Right renal pelvis (tissue), 4 donors: ENCODE results near the gene TM4SF5. TPM values are rescaled to one million over a fixed set of nuclear protein-coding genes. Genes with fewer than 3 reads are reported as not detected.
"Not testable (repeated sequence)": the region's sequence is repeated elsewhere in the genome, so short reads cannot be mapped to it uniquely, and the experiment has no call there.

ENCODE experiments used
- DNase-seq, 4 donors: peaks; one replicate each; pipeline ENCODE4 v3.0.0-alpha.2; 2013; ENCODE audit warnings: low read depth in 4 of 4, low spot score in 3 of 4, missing footprints in 1 of 4
- polyA plus RNA-seq, 4 donors: library from polyadenylated mRNA; unstranded; fragments of 120-200 nt; gene quantifications; one replicate each; pipeline ENCODE4 v1.2.1, GENCODE V29; 2013; ENCODE audit not compliant: insufficient read length in 4 of 4

The TM4SF5 gene
- polyA plus RNA-seq, 4 donors = 0.97 to 3.5 (median 1.9) TPM

DNA sequence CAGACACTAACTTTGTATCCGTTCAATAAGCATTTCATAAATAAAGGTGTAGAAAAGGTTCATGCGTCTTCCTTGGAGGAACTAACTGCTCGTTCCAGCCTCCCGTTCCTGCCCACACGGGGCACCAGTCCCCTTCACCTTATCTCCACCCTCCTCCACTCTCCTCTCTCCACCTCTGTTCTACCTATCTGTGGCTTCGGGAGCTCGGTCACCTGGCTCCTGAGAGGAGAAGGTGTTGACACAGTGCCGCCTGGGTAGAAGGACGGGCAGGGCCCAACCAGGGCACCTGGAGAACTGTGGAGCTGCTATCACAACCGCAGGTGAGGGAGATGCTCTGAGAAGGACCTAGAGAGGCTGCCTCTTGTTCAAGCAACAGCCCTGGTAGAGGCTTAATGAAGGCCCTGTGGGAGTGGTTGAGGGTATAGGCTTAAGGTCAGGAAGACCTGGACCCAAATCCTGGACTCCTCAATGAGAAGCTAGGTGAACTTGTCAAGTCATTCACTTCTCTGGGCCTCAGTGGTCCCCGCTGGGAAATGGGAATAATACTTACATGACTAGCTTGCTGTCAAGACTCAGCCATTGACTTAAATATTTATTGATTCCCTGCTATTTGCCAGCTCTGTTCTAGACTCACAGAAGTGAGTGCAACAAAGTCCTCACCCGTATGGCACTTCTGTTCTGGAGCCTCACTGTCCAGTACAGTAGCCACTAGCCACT is 51.8 kb downstream of the TM4SF5 start:
- no peak for DNase-seq

- no peak for DNase-seq
Observed at GRCh38 chr17:4827399-4827798, 55.7 kb downstream of the TM4SF5 start.

- DNase-seq = not testable (repeated sequence)
Observed at GRCh38 chr17:4832829-4833177, 61.1 kb downstream of the TM4SF5 start.

Other genes with a start within 250 kb of the TM4SF5 start
- gene MYBBP1A, start 216.5 kb upstream of the TM4SF5 start, polyA plus RNA-seq = 10 to 100 TPM; 34.7 to 49.4 (median 40.0) TPM
- gene GGT6, start 211.3 kb upstream of the TM4SF5 start, polyA plus RNA-seq = 10 to 100 TPM in 1 of 4 donors, 1 to 10 TPM in 3; 6.1 to 11.3 (median 8.2) TPM
- gene SMTNL2, start 187.4 kb upstream of the TM4SF5 start, polyA plus RNA-seq = 10 to 100 TPM; 55.0 to 66.4 (median 60.5) TPM
- 1 to 10 TPM in 1 of 4 donors, under 1 TPM in 3; 0.17 to 1.1 (median 0.38) TPM for gene ALOX15, start 130.2 kb upstream of the TM4SF5 start, polyA plus RNA-seq
- gene PELP1, start 67.7 kb upstream of the TM4SF5 start, polyA plus RNA-seq = 10 to 100 TPM; 40.8 to 55.7 (median 50.3) TPM
- gene ARRB2, start 61.3 kb upstream of the TM4SF5 start, polyA plus RNA-seq = 10 to 100 TPM; 29.2 to 34.7 (median 31.2) TPM
- gene MED11, start 40.5 kb upstream of the TM4SF5 start, polyA plus RNA-seq = 10 to 100 TPM; 24.0 to 28.8 (median 27.1) TPM
- under 1 TPM; 0.41 to 0.95 (median 0.45) TPM for gene ZMYND15, start 32.1 kb upstream of the TM4SF5 start, polyA plus RNA-seq
- 10 to 100 TPM; 12.5 to 15.6 (median 13.8) TPM for gene CXCL16, start 32.0 kb upstream of the TM4SF5 start, polyA plus RNA-seq
- 1 to 10 TPM in 1 of 4 donors, under 1 TPM in 3; 0.31 to 1.1 (median 0.42) TPM for gene VMO1, start 14.5 kb downstream of the TM4SF5 start, polyA plus RNA-seq
- gene GLTPD2, start 17.1 kb downstream of the TM4SF5 start, polyA plus RNA-seq = 10 to 100 TPM in 1 of 4 donors, 1 to 10 TPM in 3; 3.8 to 14.9 (median 5.7) TPM
- 100 to 1,000 TPM; 114 to 153 (median 122) TPM for gene PSMB6, start 24.3 kb downstream of the TM4SF5 start, polyA plus RNA-seq
- gene PLD2, start 35.3 kb downstream of the TM4SF5 start, polyA plus RNA-seq = 10 to 100 TPM; 36.2 to 39.4 (median 38.5) TPM
- gene MINK1, start 61.5 kb downstream of the TM4SF5 start, polyA plus RNA-seq = 10 to 100 TPM; 56.6 to 69.2 (median 59.0) TPM
- 1 to 10 TPM; 1.0 to 3.3 (median 1.5) TPM for gene C17orf107, start 127.7 kb downstream of the TM4SF5 start, polyA plus RNA-seq
- gene CHRNE, start 131.2 kb downstream of the TM4SF5 start, polyA plus RNA-seq = 1 to 10 TPM; 1.1 to 2.7 (median 1.5) TPM
- 1 to 10 TPM; 1.4 to 3.5 (median 1.8) TPM for gene GP1BA, start 160.4 kb downstream of the TM4SF5 start, polyA plus RNA-seq
- gene SLC25A11, start 168.2 kb downstream of the TM4SF5 start, polyA plus RNA-seq = 10 to 100 TPM; 78.2 to 98.0 (median 79.0) TPM
- gene RNF167, start 168.4 kb downstream of the TM4SF5 start, polyA plus RNA-seq = 100 to 1,000 TPM; 131 to 144 (median 138) TPM
- gene PFN1, start 176.6 kb downstream of the TM4SF5 start, polyA plus RNA-seq = 100 to 1,000 TPM; 376 to 513 (median 389) TPM
- gene ENO3, start 179.2 kb downstream of the TM4SF5 start, polyA plus RNA-seq = 10 to 100 TPM; 22.1 to 28.7 (median 23.7) TPM
- 100 to 1,000 TPM in 1 of 4 donors, 10 to 100 TPM in 3; 84.8 to 102 (median 95.8) TPM for gene SPAG7, start 195.9 kb downstream of the TM4SF5 start, polyA plus RNA-seq
- gene CAMTA2, start 215.8 kb downstream of the TM4SF5 start, polyA plus RNA-seq = 10 to 100 TPM; 24.4 to 27.8 (median 25.3) TPM
- 1 to 10 TPM; 7.9 to 8.6 (median 8.3) TPM for gene INCA1, start 225.6 kb downstream of the TM4SF5 start, polyA plus RNA-seq
- gene KIF1C, start 226.1 kb downstream of the TM4SF5 start, polyA plus RNA-seq = 10 to 100 TPM; 75.0 to 96.5 (median 86.3) TPM